ENCODE measurements around the gene ZNF423. TPM values are rescaled to one million over a fixed set of nuclear protein-coding genes. Genes with fewer than 3 reads are reported as not detected.
A peak's percentile ranks its signal among the peaks of the same experiment; 100 is the strongest.

ZNF423 gene
- total RNA-seq, 1 donor from 2014 or later = 10.7 TPM

DNA sequence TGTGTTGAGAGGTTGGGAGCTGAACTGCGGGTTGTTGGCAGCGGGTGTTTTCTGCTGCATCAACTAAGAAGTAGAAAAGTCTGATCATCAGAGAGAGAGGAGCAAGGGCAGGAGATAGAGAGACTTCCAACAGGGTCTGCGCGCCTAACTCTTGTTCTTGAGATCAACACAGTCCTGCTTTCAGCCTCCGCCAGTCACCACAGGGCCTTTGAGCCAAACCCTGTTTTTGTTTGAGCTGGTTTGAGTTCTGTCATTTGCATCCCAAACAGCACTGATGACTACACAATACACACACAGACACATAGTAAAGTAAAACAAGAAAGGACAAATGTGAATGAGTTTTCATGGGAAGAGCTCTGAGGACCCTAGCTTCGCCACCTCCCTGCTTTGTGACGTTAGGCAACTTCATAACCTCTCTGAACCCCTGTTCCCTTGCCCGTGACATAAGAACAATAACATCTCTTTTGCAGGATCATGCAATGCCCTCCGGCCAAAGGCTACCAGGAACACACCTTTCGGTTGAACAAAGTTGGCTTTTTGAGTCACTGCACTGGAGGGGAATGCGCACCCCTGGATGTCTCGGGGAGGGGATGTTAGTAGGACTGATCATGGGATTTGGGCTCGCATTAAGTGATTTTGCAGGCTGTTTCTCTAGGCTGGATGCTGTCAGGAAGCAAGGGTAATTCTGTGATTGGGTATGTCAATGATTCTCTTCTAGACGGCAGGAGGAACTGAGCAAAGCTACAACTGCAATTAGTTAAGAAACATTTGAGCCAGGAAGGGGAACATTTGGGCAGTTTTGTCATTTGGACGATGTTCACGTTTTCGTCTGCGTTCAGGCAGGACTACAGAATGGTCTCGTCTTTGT lies 390.0 kb downstream of the ZNF423 start:
- no peaks in the 10 kb centered on the region for H3K9me3 ChIP-seq
- no peak for DNase-seq
- no peak overlapping the region for H3K4me3 ChIP-seq
- ATAC-seq = no peak
- H3K27ac ChIP-seq = no peak overlapping the region
- intact Hi-C loops (cut with DNase I) = no loop called here
- H3K36me3 ChIP-seq = no peaks in the 10 kb centered on the region
- peaks cover 8% of the 10 kb centered on the region for H3K27me3 ChIP-seq (ENCODE audit: low read depth)
- TF ChIP-seq, protein P1, sequence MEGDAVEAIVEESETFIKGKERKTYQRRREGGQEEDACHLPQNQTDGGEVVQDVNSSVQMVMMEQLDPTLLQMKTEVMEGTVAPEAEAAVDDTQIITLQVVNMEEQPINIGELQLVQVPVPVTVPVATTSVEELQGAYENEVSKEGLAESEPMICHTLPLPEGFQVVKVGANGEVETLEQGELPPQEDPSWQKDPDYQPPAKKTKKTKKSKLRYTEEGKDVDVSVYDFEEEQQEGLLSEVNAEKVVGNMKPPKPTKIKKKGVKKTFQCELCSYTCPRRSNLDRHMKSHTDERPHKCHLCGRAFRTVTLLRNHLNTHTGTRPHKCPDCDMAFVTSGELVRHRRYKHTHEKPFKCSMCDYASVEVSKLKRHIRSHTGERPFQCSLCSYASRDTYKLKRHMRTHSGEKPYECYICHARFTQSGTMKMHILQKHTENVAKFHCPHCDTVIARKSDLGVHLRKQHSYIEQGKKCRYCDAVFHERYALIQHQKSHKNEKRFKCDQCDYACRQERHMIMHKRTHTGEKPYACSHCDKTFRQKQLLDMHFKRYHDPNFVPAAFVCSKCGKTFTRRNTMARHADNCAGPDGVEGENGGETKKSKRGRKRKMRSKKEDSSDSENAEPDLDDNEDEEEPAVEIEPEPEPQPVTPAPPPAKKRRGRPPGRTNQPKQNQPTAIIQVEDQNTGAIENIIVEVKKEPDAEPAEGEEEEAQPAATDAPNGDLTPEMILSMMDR (IDR thresholded peaks at IDR 0.05) = no peak
- no peaks in the 10 kb centered on the region for H3K4me1 ChIP-seq

DNA sequence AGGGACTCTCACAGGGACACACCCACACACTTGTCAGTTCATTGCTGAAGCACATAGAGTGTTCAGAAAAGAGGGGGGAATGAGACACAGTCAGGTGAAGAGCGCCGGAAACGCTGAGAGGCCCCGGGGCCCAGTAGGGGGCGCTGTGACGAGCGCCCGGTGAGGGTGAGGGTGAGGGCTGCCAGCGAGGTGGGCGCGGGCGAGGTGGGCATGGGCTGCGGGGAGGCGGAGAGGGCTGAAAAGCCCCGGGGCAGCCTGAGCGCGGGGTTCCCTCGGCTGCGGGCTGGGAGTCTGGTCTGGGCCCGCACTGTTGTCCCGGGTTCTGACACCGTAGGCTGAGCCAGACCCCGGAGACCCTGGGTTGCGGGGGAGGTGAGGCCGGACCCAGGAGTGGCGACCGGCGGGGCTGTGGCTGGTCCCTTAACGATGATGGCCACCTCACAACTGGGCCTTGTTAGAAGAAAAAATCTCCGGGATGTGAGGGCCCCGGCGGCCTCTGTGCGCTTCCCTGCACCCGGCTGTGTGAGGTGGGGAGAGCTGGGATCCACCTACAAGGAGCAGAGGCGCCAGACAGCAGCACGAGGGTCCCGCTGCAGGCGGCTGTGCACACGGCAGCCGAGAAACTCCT lies 390.9 kb downstream of the ZNF423 start:
- Histone ChIP-seq H3K9me3 (no peaks in the 10 kb centered on the region), H3K36me3 (no peaks in the 10 kb centered on the region), H3K27me3 (ENCODE audit: low read depth) (peaks cover 8% of the 10 kb centered on the region), H3K4me3 (no peak overlapping the region), H3K4me1 (no peaks in the 10 kb centered on the region), H3K27ac (no peak overlapping the region)
- DNase-seq (peak; percentile 34), ATAC-seq (peak; percentile 18 to 24)
- TF ChIP-seq, protein P1 (IDR thresholded peaks at IDR 0.05) = peak; percentile 21
- intact Hi-C loops (cut with DNase I) = no loop called here

DNA sequence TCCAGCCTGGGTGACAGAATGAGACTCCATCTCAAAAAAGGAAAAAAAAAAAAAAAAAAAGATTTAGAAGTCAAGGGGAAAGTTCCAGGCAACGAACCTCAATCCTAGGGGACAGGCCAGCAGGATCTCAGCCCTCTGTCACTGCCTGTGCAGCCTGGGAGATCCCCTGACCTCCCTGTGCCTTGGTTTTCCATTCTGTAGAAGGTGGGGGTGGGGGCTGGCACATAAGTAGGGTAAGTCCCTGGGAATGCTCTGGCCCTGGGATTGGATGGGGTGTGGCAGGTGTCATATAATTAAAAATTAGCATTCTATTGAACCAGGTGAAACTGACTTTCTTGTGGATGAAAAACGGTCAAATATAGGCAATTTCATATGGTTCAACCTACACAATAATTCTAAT lies 391.8 kb downstream of the ZNF423 start:
- Histone ChIP-seq H3K27me3 (ENCODE audit: low read depth) (peaks cover 8% of the 10 kb centered on the region), H3K4me1 (no peaks in the 10 kb centered on the region), H3K27ac (no peak overlapping the region), H3K9me3 (no peaks in the 10 kb centered on the region), H3K36me3 (no peaks in the 10 kb centered on the region), H3K4me3 (no peak overlapping the region)
- DNase-seq (no peak), ATAC-seq (no peak)
- TF ChIP-seq, protein P1 (IDR thresholded peaks at IDR 0.05) = no peak
- intact Hi-C loops (cut with DNase I) = no loop called here

DNA sequence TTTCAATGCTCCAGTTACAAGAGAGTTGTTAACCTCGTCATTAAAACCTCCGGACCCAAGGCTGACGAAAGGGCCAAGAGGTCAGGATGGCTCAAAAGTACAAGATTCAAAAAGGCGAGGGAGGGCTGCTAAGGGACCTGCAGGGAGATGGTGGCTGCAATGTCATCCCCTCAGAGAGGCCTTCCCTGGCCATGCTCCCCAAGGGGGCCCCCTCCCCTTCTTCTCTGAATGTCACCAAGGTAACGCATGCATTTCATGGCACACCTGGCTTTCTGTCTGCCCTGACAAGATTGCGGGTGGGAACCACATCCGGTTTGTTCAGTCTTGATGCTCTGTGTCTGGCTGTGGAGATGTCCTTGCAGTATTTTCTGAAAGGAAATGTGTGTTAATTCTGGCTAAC lies 392.4 kb downstream of the ZNF423 start:
- H3K36me3 ChIP-seq = no peaks in the 10 kb centered on the region
- no peak overlapping the region for H3K4me3 ChIP-seq
- H3K9me3 ChIP-seq = no peaks in the 10 kb centered on the region
- peaks cover 8% of the 10 kb centered on the region for H3K27me3 ChIP-seq (ENCODE audit: low read depth)
- TF ChIP-seq, protein P1 (IDR thresholded peaks at IDR 0.05) = no peak
- peak in 1 of 2 donors; percentile 27 for ATAC-seq
- no peak for DNase-seq
- intact Hi-C loops (cut with DNase I) = no loop called here
- no peaks in the 10 kb centered on the region for H3K4me1 ChIP-seq
- H3K27ac ChIP-seq = no peak overlapping the region

DNA sequence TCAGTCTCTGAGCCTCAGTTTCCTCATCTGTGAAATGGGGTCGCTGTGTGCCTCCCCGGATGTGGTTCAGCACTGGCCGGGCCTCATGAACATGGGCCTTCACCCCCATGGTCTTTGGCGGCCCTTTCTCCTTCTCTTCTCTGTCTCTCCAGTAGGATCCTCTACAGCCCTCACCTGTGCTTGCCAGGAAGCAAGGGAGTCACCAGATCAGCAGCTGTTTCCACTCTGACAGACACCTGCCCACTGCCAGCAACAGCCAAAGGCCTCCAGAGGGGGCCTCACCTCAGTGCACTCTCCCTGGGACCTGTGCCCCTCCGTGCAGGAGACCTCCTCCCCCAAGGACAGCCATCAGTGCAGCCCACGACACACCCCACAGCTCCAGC lies 392.9 kb downstream of the ZNF423 start:
- TF ChIP-seq, protein P1 (IDR thresholded peaks at IDR 0.05) = no peak

More for the DNA sequence above, 392.9 kb downstream of the ZNF423 start:
- intact Hi-C loops (cut with DNase I) = no loop called here
- peaks cover 8% of the 10 kb centered on the region for H3K27me3 ChIP-seq (ENCODE audit: low read depth)
- ATAC-seq (no peak), DNase-seq (no peak)
- H3K4me3 ChIP-seq = no peak overlapping the region
- H3K36me3 ChIP-seq = no peaks in the 10 kb centered on the region
- H3K9me3 ChIP-seq = no peaks in the 10 kb centered on the region
- H3K4me1 ChIP-seq = no peaks in the 10 kb centered on the region
- no peak overlapping the region for H3K27ac ChIP-seq
